PC-3 (cell line): ENCODE data around the gene HHAT. TPM values are rescaled to one million over a fixed set of nuclear protein-coding genes. Genes with fewer than 3 reads are reported as not detected.

Source experiments
- ATAC-seq: fragments of 200-7000 bp; cut with Tn5 transposase; 2 replicates; pipeline ENCODE4 v1.9.1; 2020; ENCODE audit warnings: mild to moderate bottlenecking, moderate library complexity
- BruUV-seq: library from RNA; stranded (reverse); fragments of 400-500 nt; replicated peaks from 2 replicates; lab custom pipeline; 2021; lab: Mats Ljungman, UMichigan
- CTCF ChIA-PET: fragments of 300-600 bp; sonication (Branson Sonifier 250); formaldehyde crosslinking; loops from one replicate; lab custom pipeline; 2022; ENCODE audit warnings: antibody characterized with exemption; lab: Charles Lee
- POLR2A ChIA-PET: fragments of 300-600 bp; sonication (Branson Sonifier 250); formaldehyde crosslinking; loops from one replicate; lab custom pipeline; 2022; ENCODE audit warnings: antibody characterized with exemption; ENCODE audit not compliant: unreplicated experiment; lab: Charles Lee
- DNase-seq: peaks from one replicate; pipeline ENCODE4 v3.0.0-alpha.2; 2015
- H2AFZ ChIP-seq: fragments of 300-600 bp; sonication (generic); 2 replicates; pipeline ENCODE4 v1.6.0; 2016; ENCODE audit warnings: antibody characterized with exemption, low read length
- H3F3A ChIP-seq: fragments of 300-600 bp; sonication (generic); one replicate; pipeline ENCODE4 v1.6.0; 2017; ENCODE audit warnings: antibody characterized with exemption, low read length, control low read depth, mild to moderate bottlenecking; ENCODE audit not compliant: unreplicated experiment
- H3K27ac ChIP-seq: fragments of 300-600 bp; sonication (generic); 2 replicates; pipeline ENCODE4 v1.5.1; 2016; ENCODE audit warnings: mild to moderate bottlenecking, low read length
- H3K27me3 ChIP-seq: fragments of 300-600 bp; sonication (generic); 2 replicates; pipeline ENCODE4 v1.6.1; 2016; ENCODE audit warnings: low read length, mixed read lengths
- H3K36me3 ChIP-seq: fragments of 300-600 bp; sonication (generic); 2 replicates; pipeline ENCODE4 v1.6.1; 2016; ENCODE audit warnings: low read depth, mixed run types, low read length, mixed read lengths
- H3K4me1 ChIP-seq: fragments of 300-600 bp; sonication (generic); 2 replicates; pipeline ENCODE4 v1.5.1; 2016; ENCODE audit warnings: low read length; ENCODE audit not compliant: insufficient read depth
- H3K4me2 ChIP-seq: fragments of 300-600 bp; sonication (generic); 2 replicates; pipeline ENCODE4 v1.6.0; 2016; ENCODE audit warnings: low read length
- H3K4me3 ChIP-seq: fragments of 300-600 bp; sonication (generic); 2 replicates; pipeline ENCODE4 v1.5.1; 2016; ENCODE audit warnings: mild to moderate bottlenecking, low read length, mixed read lengths
- H3K79me2 ChIP-seq: fragments of 300-600 bp; sonication (generic); 2 replicates; pipeline ENCODE4 v1.6.1; 2017; ENCODE audit warnings: low read length, mixed read lengths
- H3K9ac ChIP-seq: fragments of 300-600 bp; sonication (generic); 2 replicates; pipeline ENCODE4 v1.6.0; 2016; ENCODE audit warnings: mild to moderate bottlenecking, low read length
- H3K9me2 ChIP-seq: fragments of 300-600 bp; sonication (generic); replicated peaks from 2 replicates; pipeline ENCODE4 v1.6.1; 2016; ENCODE audit warnings: mixed run types, low read length, mixed read lengths
- H3K9me3 ChIP-seq: fragments of 300-600 bp; sonication (generic); 2 replicates; pipeline ENCODE4 v1.6.1; 2016; ENCODE audit warnings: low read length, mixed read lengths
- H4K20me1 ChIP-seq: fragments of 300-600 bp; sonication (generic); 2 replicates; pipeline ENCODE4 v1.6.1; 2016; ENCODE audit warnings: low read length, mixed read lengths
- EZH2 ChIP-seq: fragments of 300-600 bp; sonication (generic); IDR thresholded peaks from one replicate; pipeline ENCODE4 v1.6.1; 2017; ENCODE audit warnings: antibody characterized with exemption, mild to moderate bottlenecking, low read length; ENCODE audit not compliant: unreplicated experiment
- EZH2phosphoT487 ChIP-seq: fragments of 300-600 bp; sonication (generic); IDR thresholded peaks from 2 replicates; pipeline ENCODE4 v1.6.1; 2018; ENCODE audit warnings: mild to moderate bottlenecking, antibody characterized with exemption, low read length, borderline replicate concordance
- intact Hi-C: fragments of 100-400 bp; cut with micrococcal nuclease; formaldehyde crosslinking; loops from 2 replicates; pipeline ENCODE4 v1.9.0; 2023
- total RNA-seq: library from RNA; depleted of rRNA; stranded (reverse); fragments of >200 nt; gene quantifications from 2 replicates; pipeline ENCODE4 v1.2.3, GENCODE V29; 2014
- TF ChIP-seq, protein P1 (sequence below): fragments of 300-600 bp; sonication (generic); conservative IDR thresholded peaks from 2 replicates; pipeline ENCODE4 v1.5.1; 2017; ENCODE audit warnings: antibody characterized with exemption, low read depth, mild to moderate bottlenecking, low read length

HHAT gene
- total RNA-seq, 1 experiment from 2014 or later, result 3.4 TPM

DNA sequence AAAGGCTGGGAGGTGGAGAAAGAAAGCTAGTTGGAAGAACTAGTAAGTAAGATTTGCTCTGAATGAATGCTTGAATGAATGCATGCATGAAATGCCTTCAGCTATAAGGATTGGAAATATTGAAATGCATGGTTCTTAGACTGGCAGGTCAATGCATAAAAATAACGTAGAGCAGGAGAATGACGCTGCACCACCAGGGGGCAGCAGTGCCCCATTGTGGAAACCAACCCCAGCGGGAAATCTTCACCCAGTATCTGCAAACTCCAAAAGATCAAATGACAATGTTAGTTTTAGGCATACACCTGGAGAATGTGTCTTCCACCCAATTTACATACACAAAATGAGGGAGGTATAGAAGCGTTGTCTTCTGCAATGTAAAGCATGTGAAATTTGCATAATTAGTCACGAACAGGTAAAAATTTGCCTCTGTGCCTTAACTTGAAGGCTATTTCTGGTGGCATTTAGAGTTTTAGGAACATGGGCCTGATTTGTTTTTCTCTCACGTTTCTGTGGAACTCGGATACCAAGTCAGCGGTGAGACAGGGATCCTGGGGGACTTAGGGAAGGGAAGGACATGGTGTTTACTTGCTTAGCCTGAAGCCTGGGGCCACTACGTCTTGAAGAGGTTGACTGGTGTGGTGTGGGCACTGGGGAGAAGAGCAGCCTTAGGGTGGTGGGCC, 78.6 kb downstream of the HHAT start:
- H3K79me2 ChIP-seq, result no peaks in the 10 kb centered on the region
- H3K9ac ChIP-seq, result no peak overlapping the region
- H3K9me3 ChIP-seq, result no peaks in the 10 kb centered on the region
- H3F3A ChIP-seq, result no peaks in the 10 kb centered on the region
- H3K4me2 ChIP-seq, result no peak overlapping the region
- ATAC-seq, result peak; percentile 95
- H2AFZ ChIP-seq, result no peak overlapping the region
- no TSS peak for BruUV-seq
- peak; percentile 90 for DNase-seq
- no peaks in the 10 kb centered on the region for H3K36me3 ChIP-seq
- CTCF ChIA-PET, result interaction anchor here (0.7 kb wide), 2 partner anchors 32 to 46 kb away, joined by 3 read pairs; no protein-coding TSS in a partner anchor
- H3K9me2 ChIP-seq, result no peaks in the 10 kb centered on the region
- H3K27ac ChIP-seq, result no peak overlapping the region
- no peak overlapping the region for H3K4me3 ChIP-seq
- H3K4me1 ChIP-seq, result no peaks in the 10 kb centered on the region
- TF ChIP-seq, protein P1, sequence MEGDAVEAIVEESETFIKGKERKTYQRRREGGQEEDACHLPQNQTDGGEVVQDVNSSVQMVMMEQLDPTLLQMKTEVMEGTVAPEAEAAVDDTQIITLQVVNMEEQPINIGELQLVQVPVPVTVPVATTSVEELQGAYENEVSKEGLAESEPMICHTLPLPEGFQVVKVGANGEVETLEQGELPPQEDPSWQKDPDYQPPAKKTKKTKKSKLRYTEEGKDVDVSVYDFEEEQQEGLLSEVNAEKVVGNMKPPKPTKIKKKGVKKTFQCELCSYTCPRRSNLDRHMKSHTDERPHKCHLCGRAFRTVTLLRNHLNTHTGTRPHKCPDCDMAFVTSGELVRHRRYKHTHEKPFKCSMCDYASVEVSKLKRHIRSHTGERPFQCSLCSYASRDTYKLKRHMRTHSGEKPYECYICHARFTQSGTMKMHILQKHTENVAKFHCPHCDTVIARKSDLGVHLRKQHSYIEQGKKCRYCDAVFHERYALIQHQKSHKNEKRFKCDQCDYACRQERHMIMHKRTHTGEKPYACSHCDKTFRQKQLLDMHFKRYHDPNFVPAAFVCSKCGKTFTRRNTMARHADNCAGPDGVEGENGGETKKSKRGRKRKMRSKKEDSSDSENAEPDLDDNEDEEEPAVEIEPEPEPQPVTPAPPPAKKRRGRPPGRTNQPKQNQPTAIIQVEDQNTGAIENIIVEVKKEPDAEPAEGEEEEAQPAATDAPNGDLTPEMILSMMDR, result peak; percentile 99
- TF ChIP-seq EZH2phosphoT487, result no peak
- H4K20me1 ChIP-seq, result no peaks in the 10 kb centered on the region
- POLR2A ChIA-PET, result no interaction called here
- intact Hi-C loops, result loop anchor here (1.0 to 5.0 kb wide), 2 partner anchors 40 to 728 kb away; no protein-coding TSS in a partner anchor
- H3K27me3 ChIP-seq, result no peaks in the 10 kb centered on the region

- no peak for DNase-seq
- Histone ChIP-seq H3K79me2 (no peaks in the 10 kb centered on the region), H3K4me2 (no peak overlapping the region), H3K9ac (no peak overlapping the region), H3K27me3 (no peaks in the 10 kb centered on the region), H3K9me2 (no peaks in the 10 kb centered on the region), H3K9me3 (no peaks in the 10 kb centered on the region), H4K20me1 (no peaks in the 10 kb centered on the region), H3F3A (no peaks in the 10 kb centered on the region), H2AFZ (no peak overlapping the region), H3K4me1 (no peaks in the 10 kb centered on the region), H3K27ac (no peak overlapping the region), H3K4me3 (no peak overlapping the region), H3K36me3 (no peaks in the 10 kb centered on the region)
- TF ChIP-seq EZH2, result no peak
- TF ChIP-seq EZH2phosphoT487, result no peak
- TF ChIP-seq, protein P1, result no peak
- intact Hi-C loops, result loop anchor here (1.0 to 5.0 kb wide), 2 partner anchors 39 to 727 kb away; no protein-coding TSS in a partner anchor
- no peak for ATAC-seq
- ChIA-PET CTCF (no interaction called here), POLR2A (no interaction called here)
- no TSS peak for BruUV-seq
Observed at GRCh38 chr1:210407887-210408252, 79.2 kb downstream of the HHAT start.

GRCh38 chr1:210412240-210412639, 83.5 kb downstream of the HHAT start:
- ATAC-seq, result no peak
- Histone ChIP-seq H3K9ac (no peak overlapping the region), H3K4me1 (no peaks in the 10 kb centered on the region), H3K79me2 (no peaks in the 10 kb centered on the region), H3K36me3 (no peaks in the 10 kb centered on the region), H3K9me2 (no peaks in the 10 kb centered on the region), H3K4me3 (no peak overlapping the region), H3F3A (no peaks in the 10 kb centered on the region), H4K20me1 (no peaks in the 10 kb centered on the region), H3K27ac (no peak overlapping the region), H3K27me3 (no peaks in the 10 kb centered on the region), H3K9me3 (no peaks in the 10 kb centered on the region), H2AFZ (no peak overlapping the region), H3K4me2 (no peak overlapping the region)
- ChIA-PET POLR2A (no interaction called here), CTCF (no interaction called here)
- no TSS peak for BruUV-seq
- intact Hi-C loops, result no loop called here
- DNase-seq, result no peak
- TF ChIP-seq EZH2 (no peak), EZH2phosphoT487 (no peak)
- TF ChIP-seq, protein P1, result no peak
